Loucy (cell line): ENCODE measurements around the gene TSPAN32.

Source experiments
- H2AFZ ChIP-seq: fragments of 200-600 bp; sonication (generic); 2 replicates; pipeline ENCODE4 v1.6.0; 2016; ENCODE audit warnings: antibody characterized with exemption, mild to moderate bottlenecking, low read length, moderate library complexity
- H3F3A ChIP-seq: fragments of 200-600 bp; 2 replicates; pipeline ENCODE4 v1.6.0; 2016; ENCODE audit warnings: antibody characterized with exemption, low read depth, mild to moderate bottlenecking
- H3K27me3 ChIP-seq: fragments of 200-600 bp; sonication (generic); 2 replicates; pipeline ENCODE4 v1.6.1; 2014; ENCODE audit warnings: low read length, mild to moderate bottlenecking; ENCODE audit not compliant: insufficient read depth, poor library complexity, severe bottlenecking
- H3K36me3 ChIP-seq: fragments of 200-600 bp; sonication (generic); 2 replicates; pipeline ENCODE4 v1.6.1; 2016; ENCODE audit warnings: low read length; ENCODE audit not compliant: insufficient read depth
- H3K4me1 ChIP-seq: fragments of 200-600 bp; sonication (generic); 2 replicates; pipeline ENCODE4 v1.5.1; 2014; ENCODE audit warnings: low read length, mild to moderate bottlenecking; ENCODE audit not compliant: insufficient read depth, poor library complexity, severe bottlenecking
- H3K4me2 ChIP-seq: fragments of 200-600 bp; sonication (generic); 2 replicates; pipeline ENCODE4 v1.6.0; 2014; ENCODE audit warnings: antibody characterized with exemption, low read length, low read depth, mild to moderate bottlenecking; ENCODE audit not compliant: poor library complexity, severe bottlenecking
- H3K4me3 ChIP-seq: fragments of 200-600 bp; sonication (generic); 2 replicates; pipeline ENCODE4 v1.5.1; 2014; ENCODE audit warnings: low read length, mild to moderate bottlenecking, mixed read lengths; ENCODE audit not compliant: poor library complexity, severe bottlenecking
- H3K79me2 ChIP-seq: fragments of 200-600 bp; sonication (generic); 2 replicates; pipeline ENCODE4 v1.6.1; 2014; ENCODE audit warnings: low read length; ENCODE audit not compliant: insufficient read depth
- H3K9ac ChIP-seq: fragments of 200-600 bp; sonication (generic); 2 replicates; pipeline ENCODE4 v1.6.0; 2014; ENCODE audit warnings: mild to moderate bottlenecking, low read depth, low read length, moderate library complexity; ENCODE audit not compliant: poor library complexity, severe bottlenecking
- H3K9me2 ChIP-seq: fragments of 200-600 bp; sonication (generic); replicated peaks from 2 replicates; pipeline ENCODE4 v1.6.1; 2016; ENCODE audit warnings: low read depth, low read length, mixed read lengths
- H3K9me3 ChIP-seq: fragments of 200-600 bp; sonication (generic); 2 replicates; pipeline ENCODE4 v1.6.1; 2014; ENCODE audit warnings: mild to moderate bottlenecking, antibody characterized with exemption, low read length, low read depth; ENCODE audit not compliant: insufficient read depth
- H4K20me1 ChIP-seq: fragments of 200-600 bp; sonication (generic); 2 replicates; pipeline ENCODE4 v1.6.0; 2014; ENCODE audit warnings: antibody characterized with exemption, low read length, mild to moderate bottlenecking; ENCODE audit not compliant: insufficient read depth, poor library complexity, severe bottlenecking
- EZH2phosphoT487 ChIP-seq: fragments of 200-600 bp; IDR thresholded peaks from 2 replicates; pipeline ENCODE4 v1.6.1; 2018; ENCODE audit warnings: antibody characterized with exemption, mild to moderate bottlenecking, moderate library complexity, borderline replicate concordance
- TF ChIP-seq, protein P1 (sequence below): fragments of 200-600 bp; sonication (generic); conservative IDR thresholded peaks from 2 replicates; pipeline ENCODE4 v1.5.1; 2014; ENCODE audit warnings: mild to moderate bottlenecking, antibody characterized with exemption, low read length

Gene TSPAN32

DNA sequence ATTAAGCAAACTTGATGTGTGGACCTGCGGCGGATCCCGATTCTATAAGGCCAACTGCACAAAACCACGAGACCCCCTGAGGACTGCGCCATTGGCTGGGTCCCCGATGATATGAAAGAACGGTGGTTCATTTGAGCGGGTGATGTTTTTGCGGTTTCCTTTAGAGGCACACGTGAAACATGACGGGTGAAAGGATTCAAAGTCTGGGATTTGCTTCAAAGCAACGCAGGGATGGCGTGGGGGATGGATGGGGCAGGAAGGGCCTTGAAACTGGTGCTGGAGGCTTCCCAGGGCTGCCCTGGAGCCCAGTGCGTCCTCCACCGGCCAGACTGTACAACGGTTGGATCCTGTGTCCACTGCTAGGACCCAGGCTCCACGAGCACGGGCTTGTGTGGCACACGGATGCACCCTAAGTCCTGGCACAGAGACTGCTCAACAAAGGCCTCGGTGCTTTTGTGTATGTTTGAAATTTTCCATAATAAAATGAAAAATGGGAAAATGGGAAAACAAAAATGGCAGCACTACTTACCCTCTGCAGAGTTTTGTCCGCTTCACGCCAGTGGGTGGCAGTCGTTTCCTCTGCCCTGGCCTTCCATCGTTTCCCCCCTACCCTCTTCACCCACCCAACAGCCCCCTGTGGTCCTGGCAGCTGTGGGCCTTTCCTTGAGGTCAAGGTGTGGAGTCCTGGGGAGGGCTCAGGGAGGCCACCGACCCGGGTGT lies 35.1 kb upstream of the TSPAN32 start:
- peaks cover 18% of the 10 kb centered on the region for H3K4me1 ChIP-seq
- no peaks in the 10 kb centered on the region for H3K79me2 ChIP-seq
- no peaks in the 10 kb centered on the region for H3K9me3 ChIP-seq
- H3K27me3 ChIP-seq = no peaks in the 10 kb centered on the region
- H3K4me3 ChIP-seq = no peak overlapping the region
- TF ChIP-seq, protein P1, sequence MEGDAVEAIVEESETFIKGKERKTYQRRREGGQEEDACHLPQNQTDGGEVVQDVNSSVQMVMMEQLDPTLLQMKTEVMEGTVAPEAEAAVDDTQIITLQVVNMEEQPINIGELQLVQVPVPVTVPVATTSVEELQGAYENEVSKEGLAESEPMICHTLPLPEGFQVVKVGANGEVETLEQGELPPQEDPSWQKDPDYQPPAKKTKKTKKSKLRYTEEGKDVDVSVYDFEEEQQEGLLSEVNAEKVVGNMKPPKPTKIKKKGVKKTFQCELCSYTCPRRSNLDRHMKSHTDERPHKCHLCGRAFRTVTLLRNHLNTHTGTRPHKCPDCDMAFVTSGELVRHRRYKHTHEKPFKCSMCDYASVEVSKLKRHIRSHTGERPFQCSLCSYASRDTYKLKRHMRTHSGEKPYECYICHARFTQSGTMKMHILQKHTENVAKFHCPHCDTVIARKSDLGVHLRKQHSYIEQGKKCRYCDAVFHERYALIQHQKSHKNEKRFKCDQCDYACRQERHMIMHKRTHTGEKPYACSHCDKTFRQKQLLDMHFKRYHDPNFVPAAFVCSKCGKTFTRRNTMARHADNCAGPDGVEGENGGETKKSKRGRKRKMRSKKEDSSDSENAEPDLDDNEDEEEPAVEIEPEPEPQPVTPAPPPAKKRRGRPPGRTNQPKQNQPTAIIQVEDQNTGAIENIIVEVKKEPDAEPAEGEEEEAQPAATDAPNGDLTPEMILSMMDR = no peak
- TF ChIP-seq EZH2phosphoT487 = no peak
- peak overlapping the region; percentile 42 for H3K4me2 ChIP-seq
- no peaks in the 10 kb centered on the region for H3K36me3 ChIP-seq
- H3K9me2 ChIP-seq = no peaks in the 10 kb centered on the region
- H4K20me1 ChIP-seq = no peaks in the 10 kb centered on the region
- H2AFZ ChIP-seq = no peak overlapping the region
- no peak overlapping the region for H3K9ac ChIP-seq
- no peaks in the 10 kb centered on the region for H3F3A ChIP-seq

DNA sequence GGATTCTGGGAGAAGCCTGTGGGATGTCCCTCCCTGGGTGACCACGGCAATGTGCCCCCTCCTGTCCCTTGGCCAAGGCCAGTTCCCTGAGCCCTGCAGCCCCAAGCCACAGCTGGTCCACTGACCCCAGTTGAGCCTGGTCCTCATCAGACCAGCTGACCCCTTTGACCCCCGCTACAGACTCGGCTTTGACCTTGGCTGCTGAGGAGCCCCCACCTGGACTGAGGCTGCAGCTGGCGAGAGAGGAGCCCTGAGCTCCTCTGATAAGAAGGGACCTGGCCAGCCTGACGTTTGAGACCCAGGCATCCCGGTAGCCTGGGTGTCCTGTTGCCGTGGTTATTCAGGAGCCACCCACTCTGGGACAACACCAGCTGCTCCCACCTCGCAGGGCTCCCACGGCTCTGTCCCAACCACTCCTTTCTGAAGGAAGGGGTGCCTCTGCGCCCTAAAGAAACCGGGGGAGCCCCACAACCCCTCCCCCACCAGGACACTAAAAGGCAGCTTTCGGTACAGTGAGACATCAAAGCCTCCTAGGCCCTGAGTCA lies 34.4 kb upstream of the TSPAN32 start:
- Histone ChIP-seq H3F3A (no peaks in the 10 kb centered on the region), H3K9me3 (no peaks in the 10 kb centered on the region), H3K4me1 (peaks cover 18% of the 10 kb centered on the region), H3K36me3 (no peaks in the 10 kb centered on the region), H3K27me3 (no peaks in the 10 kb centered on the region), H2AFZ (no peak overlapping the region), H3K79me2 (no peaks in the 10 kb centered on the region), H3K4me2 (no peak overlapping the region), H3K4me3 (no peak overlapping the region), H3K9ac (no peak overlapping the region), H4K20me1 (no peaks in the 10 kb centered on the region), H3K9me2 (no peaks in the 10 kb centered on the region)
- TF ChIP-seq, protein P1 = no peak
- no peak for TF ChIP-seq EZH2phosphoT487

DNA sequence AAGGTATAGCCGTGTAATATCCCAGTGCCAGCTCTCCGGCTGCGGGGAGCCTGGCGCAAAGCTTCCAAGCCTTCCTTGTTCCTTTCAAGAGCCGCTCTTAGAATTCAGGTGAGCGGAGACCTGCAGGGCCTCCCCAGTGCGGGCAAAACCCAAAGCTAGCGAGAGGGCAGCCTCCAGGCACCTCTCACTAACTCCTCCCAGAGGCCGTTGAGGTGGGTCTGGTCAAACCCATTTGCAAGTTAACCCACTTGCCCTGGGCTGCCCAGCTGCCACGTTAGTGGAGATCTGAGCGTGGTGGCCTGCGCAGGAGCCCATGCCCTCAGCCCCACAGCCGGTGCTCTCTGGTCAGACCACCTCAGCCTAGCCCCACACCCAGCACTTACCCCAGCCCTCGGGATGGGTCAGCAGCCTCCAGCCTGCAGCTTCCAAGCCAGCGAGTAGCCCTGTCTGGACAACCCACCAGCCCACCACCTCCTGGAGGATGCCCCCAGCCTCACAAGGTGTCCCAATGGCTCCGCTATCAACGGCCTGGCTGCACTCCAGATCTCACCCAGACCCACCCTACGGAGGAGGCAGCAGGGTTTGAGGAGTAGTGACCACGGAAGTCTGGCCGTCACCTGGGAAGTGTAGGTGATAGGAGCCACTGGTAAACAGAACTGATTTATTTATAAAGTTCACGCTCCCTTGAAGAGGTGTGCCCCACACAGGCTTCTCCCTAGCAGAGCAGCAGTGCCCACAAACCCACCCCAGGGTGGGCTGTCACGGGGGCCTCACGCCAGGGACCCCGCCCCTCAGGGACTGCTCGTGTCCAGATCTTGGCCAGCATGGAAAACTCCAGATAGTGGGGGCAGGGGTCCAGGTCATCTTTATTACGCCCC lies 33.7 kb upstream of the TSPAN32 start:
- no peaks in the 10 kb centered on the region for H3K27me3 ChIP-seq
- H3K4me1 ChIP-seq = peaks cover 18% of the 10 kb centered on the region
- no peaks in the 10 kb centered on the region for H4K20me1 ChIP-seq
- H3K9me3 ChIP-seq = no peaks in the 10 kb centered on the region
- no peaks in the 10 kb centered on the region for H3F3A ChIP-seq
- H3K79me2 ChIP-seq = no peaks in the 10 kb centered on the region
- no peaks in the 10 kb centered on the region for H3K36me3 ChIP-seq
- H3K9ac ChIP-seq = peak overlapping the region; percentile 73
- peak overlapping the region; percentile 82 for H3K4me3 ChIP-seq
- H3K4me2 ChIP-seq = peak overlapping the region; percentile 75
- H3K9me2 ChIP-seq = no peaks in the 10 kb centered on the region
- H2AFZ ChIP-seq = no peak overlapping the region
- no peak for TF ChIP-seq EZH2phosphoT487
- TF ChIP-seq, protein P1 = no peak
